HEK293 (cell line): ENCODE measurements around the gene SERINC3.

ENCODE experiments used
- CTCF ChIA-PET: fragments of 350-600 bp; formaldehyde crosslinking; extraction: SDS; loops from one replicate; lab custom pipeline; 2021; ENCODE audit warnings: antibody characterized with exemption; lab: Yijun Ruan, JAX
- POLR2A ChIA-PET: fragments of 300-600 bp; formaldehyde crosslinking; extraction: SDS; loops from one replicate; lab custom pipeline; 2020; ENCODE audit warnings: antibody characterized with exemption, inconsistent platforms; lab: Yijun Ruan, JAX
- H3K27ac ChIP-seq: fragments of 200-500 bp; sonication (Bioruptor generic); 2 replicates; pipeline ENCODE4 v1.5.1; 2014; ENCODE audit warnings: low read depth, low read length, control low read depth, inconsistent platforms; ENCODE audit errors: extremely low read depth
- H3K36me3 ChIP-seq, 2 experiments: fragments of 200-500 bp in 1 of 2; sonication (Bioruptor generic) in 1 of 2; 1 replicate in 1 of 2; 2 replicates in 1 of 2; pipeline ENCODE4 v1.5.1; 2014 to 2017; ENCODE audit warnings: inconsistent platforms in 2 of 2, low read length in 2 of 2; ENCODE audit not compliant: control insufficient read depth in 2 of 2, insufficient read depth in 1 of 2
- H3K4me1 ChIP-seq: fragments of 200-500 bp; sonication (Bioruptor generic); 2 replicates; pipeline ENCODE4 v1.5.1; 2014; ENCODE audit warnings: mild to moderate bottlenecking, low read length, inconsistent platforms; ENCODE audit not compliant: control insufficient read depth, insufficient read depth
- H3K4me3 ChIP-seq: 2 replicates; pipeline ENCODE4 v1.5.1; 2011; ENCODE audit warnings: low read depth, mild to moderate bottlenecking, control low read depth, low read length, moderate library complexity
- H3K9me3 ChIP-seq: fragments of 200-500 bp; sonication (Bioruptor generic); 2 replicates; pipeline ENCODE4 v1.5.1; 2014; ENCODE audit warnings: low read depth, low read length, inconsistent platforms; ENCODE audit not compliant: control insufficient read depth, insufficient read depth
- ATF2 ChIP-seq: fragments of 450-650 bp; formaldehyde crosslinking; IDR thresholded peaks from 2 replicates; pipeline ENCODE4 v1.5.1; 2016; ENCODE audit warnings: missing biosample characterization, missing genetic modification characterization, low read depth
- BCL11B ChIP-seq: fragments of 450-650 bp; formaldehyde crosslinking; IDR thresholded peaks from 2 replicates; pipeline ENCODE4 v1.5.1; 2016; ENCODE audit warnings: low read depth, missing biosample characterization, missing genetic modification characterization
- GLI2 ChIP-seq: fragments of 450-650 bp; formaldehyde crosslinking; IDR thresholded peaks from 2 replicates; pipeline ENCODE4; 2017; ENCODE audit warnings: missing biosample characterization, missing genetic modification characterization, low read depth, borderline replicate concordance
- KLF16 ChIP-seq: fragments of 450-650 bp; formaldehyde crosslinking; IDR thresholded peaks from 2 replicates; pipeline ENCODE4 v1.5.1; 2017; ENCODE audit warnings: missing biosample characterization, missing genetic modification characterization
- MEIS1 ChIP-seq: sonication (generic); formaldehyde crosslinking; IDR thresholded peaks from 2 replicates; pipeline ENCODE4 v1.8.1; 2022; ENCODE audit warnings: missing genetic modification reagents, mild to moderate bottlenecking, borderline replicate concordance
- REPIN1 ChIP-seq: fragments of 450-650 bp; formaldehyde crosslinking; IDR thresholded peaks from 2 replicates; pipeline ENCODE4 v1.5.1; 2017; ENCODE audit warnings: missing biosample characterization, missing genetic modification characterization, low read depth
- SP3 ChIP-seq: fragments of 450-650 bp; formaldehyde crosslinking; IDR thresholded peaks from 2 replicates; pipeline ENCODE4 v1.5.1; 2016; ENCODE audit warnings: missing biosample characterization, missing genetic modification characterization
- SP7 ChIP-seq: fragments of 450-650 bp; formaldehyde crosslinking; IDR thresholded peaks from 2 replicates; pipeline ENCODE4 v1.5.1; 2016; ENCODE audit warnings: missing biosample characterization, missing genetic modification characterization
- WT1 ChIP-seq: fragments of 450-650 bp; formaldehyde crosslinking; IDR thresholded peaks from 2 replicates; pipeline ENCODE4 v1.5.1; 2016; ENCODE audit warnings: missing biosample characterization, missing genetic modification characterization
- ZBTB20 ChIP-seq: fragments of 450-650 bp; formaldehyde crosslinking; IDR thresholded peaks from 2 replicates; pipeline ENCODE4 v1.5.1; 2016; ENCODE audit warnings: missing biosample characterization, missing genetic modification characterization
- ZFP3 ChIP-seq: fragments of 450-650 bp; formaldehyde crosslinking; IDR thresholded peaks from 2 replicates; pipeline ENCODE4 v1.5.1; 2016; ENCODE audit warnings: low read depth, missing biosample characterization, missing genetic modification characterization
- ZNF114 ChIP-seq: fragments of 450-650 bp; formaldehyde crosslinking; IDR thresholded peaks from 2 replicates; pipeline ENCODE4 v1.5.0; 2017; ENCODE audit warnings: missing biosample characterization, missing genetic modification characterization
- ZNF132 ChIP-seq: fragments of 450-650 bp; formaldehyde crosslinking; IDR thresholded peaks from 2 replicates; pipeline ENCODE4 v1.5.1; 2017; ENCODE audit warnings: missing biosample characterization, missing genetic modification characterization, borderline replicate concordance
- ZNF155 ChIP-seq: fragments of 450-650 bp; formaldehyde crosslinking; IDR thresholded peaks from 2 replicates; pipeline ENCODE4 v1.5.1; 2016; ENCODE audit warnings: missing biosample characterization, missing genetic modification characterization
- ZNF169 ChIP-seq: fragments of 450-650 bp; formaldehyde crosslinking; IDR thresholded peaks from 2 replicates; pipeline ENCODE4 v1.5.1; 2016; ENCODE audit warnings: missing biosample characterization, missing genetic modification characterization
- ZNF184 ChIP-seq: fragments of 450-650 bp; IDR thresholded peaks from 2 replicates; pipeline ENCODE4 v1.5.1; 2018; ENCODE audit warnings: missing biosample characterization, mild to moderate bottlenecking, missing genetic modification characterization
- ZNF221 ChIP-seq: fragments of 450-650 bp; formaldehyde crosslinking; IDR thresholded peaks from 2 replicates; pipeline ENCODE4 v1.5.1; 2017; ENCODE audit warnings: missing biosample characterization, missing genetic modification characterization, borderline replicate concordance
- ZNF223 ChIP-seq: fragments of 450-650 bp; formaldehyde crosslinking; IDR thresholded peaks from 2 replicates; pipeline ENCODE4 v1.5.1; 2016; ENCODE audit warnings: missing biosample characterization, missing genetic modification characterization
- ZNF280C ChIP-seq: fragments of 450-650 bp; formaldehyde crosslinking; IDR thresholded peaks from 2 replicates; pipeline ENCODE4 v1.5.1; 2016; ENCODE audit warnings: missing biosample characterization, missing genetic modification characterization
- ZNF311 ChIP-seq: fragments of 450-650 bp; formaldehyde crosslinking; IDR thresholded peaks from 2 replicates; pipeline ENCODE4 v1.5.1; 2017; ENCODE audit warnings: missing biosample characterization, missing genetic modification characterization, borderline replicate concordance
- ZNF362 ChIP-seq: fragments of 450-650 bp; formaldehyde crosslinking; IDR thresholded peaks from 2 replicates; pipeline ENCODE4 v1.5.1; 2016; ENCODE audit warnings: missing biosample characterization, missing genetic modification characterization
- ZNF37A ChIP-seq: fragments of 450-650 bp; IDR thresholded peaks from 2 replicates; pipeline ENCODE4 v1.5.1; 2018; ENCODE audit warnings: missing biosample characterization, missing genetic modification characterization
- ZNF423 ChIP-seq: fragments of 450-650 bp; formaldehyde crosslinking; IDR thresholded peaks from 2 replicates; pipeline ENCODE4 v1.5.1; 2016; ENCODE audit warnings: missing biosample characterization, missing genetic modification characterization
- ZNF521 ChIP-seq: fragments of 450-650 bp; formaldehyde crosslinking; IDR thresholded peaks from 2 replicates; pipeline ENCODE4 v1.5.1; 2017; ENCODE audit warnings: missing biosample characterization, mild to moderate bottlenecking, missing genetic modification characterization
- ZNF558 ChIP-seq: fragments of 450-650 bp; formaldehyde crosslinking; IDR thresholded peaks from 2 replicates; pipeline ENCODE4 v1.5.1; 2016; ENCODE audit warnings: missing biosample characterization, missing genetic modification characterization
- ZNF571 ChIP-seq: fragments of 450-650 bp; formaldehyde crosslinking; IDR thresholded peaks from 2 replicates; pipeline ENCODE4 v1.5.0; 2017; ENCODE audit warnings: missing biosample characterization, missing genetic modification characterization
- ZNF600 ChIP-seq: fragments of 450-650 bp; formaldehyde crosslinking; IDR thresholded peaks from 2 replicates; pipeline ENCODE4 v1.5.1; 2016; ENCODE audit warnings: missing biosample characterization, missing genetic modification characterization
- ZNF610 ChIP-seq: fragments of 450-650 bp; formaldehyde crosslinking; IDR thresholded peaks from 2 replicates; pipeline ENCODE4 v1.5.1; 2016; ENCODE audit warnings: missing biosample characterization, missing genetic modification characterization, borderline replicate concordance
- ZNF626 ChIP-seq: fragments of 450-650 bp; sonication (Bioruptor Pico); formaldehyde crosslinking; IDR thresholded peaks from 2 replicates; pipeline ENCODE4 v1.5.1; 2018; ENCODE audit warnings: missing biosample characterization, missing genetic modification characterization, inconsistent platforms
- ZNF654 ChIP-seq: fragments of 450-650 bp; formaldehyde crosslinking; IDR thresholded peaks from 2 replicates; pipeline ENCODE4 v1.5.1; 2016; ENCODE audit warnings: low read depth, missing biosample characterization, missing genetic modification characterization
- ZNF658 ChIP-seq: fragments of 450-650 bp; formaldehyde crosslinking; IDR thresholded peaks from 2 replicates; pipeline ENCODE4; 2016; ENCODE audit warnings: missing biosample characterization, missing genetic modification characterization
- ZNF670 ChIP-seq: fragments of 450-650 bp; formaldehyde crosslinking; IDR thresholded peaks from 2 replicates; pipeline ENCODE4 v1.5.1; 2016; ENCODE audit warnings: missing biosample characterization, missing genetic modification characterization, low read depth
- ZNF785 ChIP-seq: fragments of 450-650 bp; formaldehyde crosslinking; IDR thresholded peaks from 2 replicates; pipeline ENCODE4 v1.5.1; 2016; ENCODE audit warnings: missing biosample characterization, missing genetic modification characterization
- ZNF837 ChIP-seq: fragments of 450-650 bp; formaldehyde crosslinking; IDR thresholded peaks from 2 replicates; pipeline ENCODE4 v1.5.1; 2016; ENCODE audit warnings: missing biosample characterization, missing genetic modification characterization
- ZXDB ChIP-seq: fragments of 450-650 bp; formaldehyde crosslinking; IDR thresholded peaks from 2 replicates; pipeline ENCODE4 v1.5.1; 2016; ENCODE audit warnings: missing biosample characterization, missing genetic modification characterization

The SERINC3 gene

GRCh38 chr20:44481719-44482416 is 40.0 kb downstream of the SERINC3 start:
- TF ChIP-seq ZNF311 (tag by site-specific recombination) (no peak), ZNF223 (no peak), SP7 (tag by site-specific recombination) (no peak), ZNF184 (tag by site-specific recombination) (no peak), ZNF114 (tag by site-specific recombination) (no peak), ZNF670 (tag by site-specific recombination) (no peak), ZNF280C (no peak), KLF16 (tag by site-specific recombination) (no peak), ZBTB20 (no peak), ZXDB (tag by site-specific recombination) (no peak), REPIN1 (tag by site-specific recombination) (no peak), ZFP3 (tag by site-specific recombination) (no peak), ZNF571 (tag by site-specific recombination) (no peak), ZNF785 (tag by site-specific recombination) (no peak), ZNF654 (tag by site-specific recombination) (no peak), ZNF362 (tag by site-specific recombination) (no peak), ZNF423 (tag by site-specific recombination) (no peak), ZNF610 (tag by site-specific recombination) (no peak)
- Histone ChIP-seq H3K4me3 (no peak overlapping the region), H3K4me1 (no peaks in the 10 kb centered on the region), H3K36me3 (peaks cover 10 to 67% of the 10 kb centered on the region in 2 experiments; a peak in 2 of 3 replicates), H3K27ac (no peak overlapping the region), H3K9me3 (no peaks in the 10 kb centered on the region)
- CTCF ChIA-PET, result no interaction called here
- POLR2A ChIA-PET, result no interaction called here

- Histone ChIP-seq H3K27ac (no peak overlapping the region), H3K4me3 (no peak overlapping the region), H3K9me3 (no peaks in the 10 kb centered on the region), H3K36me3 (peaks cover 8 to 52% of the 10 kb centered on the region in 2 experiments; a peak in 2 of 3 replicates), H3K4me1 (no peaks in the 10 kb centered on the region)
- POLR2A ChIA-PET, result no interaction called here
- CTCF ChIA-PET, result interaction anchor here (0.7 to 0.9 kb wide), 4 partner anchors 13 to 363 kb away, joined by 3 read pairs; no protein-coding TSS in a partner anchor
- no peak for TF ChIP-seq ZNF37A
- TF ChIP-seq ZNF169 (tag by site-specific recombination), result no peak
- no peak for TF ChIP-seq SP3 (tag by site-specific recombination)
- no peak for TF ChIP-seq ZNF155 (tag by site-specific recombination)
- TF ChIP-seq ZNF221, result no peak
- no peak for TF ChIP-seq BCL11B (tag by site-specific recombination)
- TF ChIP-seq ATF2, result no peak
- TF ChIP-seq GLI2 (tag by site-specific recombination), result no peak
- TF ChIP-seq ZNF626 (tag by site-specific recombination), result no peak
- no peak for TF ChIP-seq ZNF132 (tag by site-specific recombination)
- TF ChIP-seq ZNF521 (tag by site-specific recombination), result no peak
- TF ChIP-seq ZNF837 (tag by site-specific recombination), result no peak
- no peak for TF ChIP-seq ZNF558 (tag by site-specific recombination)
- TF ChIP-seq ZNF600 (tag by site-specific recombination), result no peak
- no peak for TF ChIP-seq MEIS1 (CRISPR knock-in tag)
- TF ChIP-seq WT1 (tag by site-specific recombination), result no peak
- no peak for TF ChIP-seq ZNF658 (tag by site-specific recombination)
- TF ChIP-seq, all 188 proteins: peak for 0
Measured at GRCh38 chr20:44480097-44480496, 41.8 kb downstream of the SERINC3 start.
